Thyroid gland (tissue), 4 donors: ENCODE data around the gene SMCO2. TPM values are rescaled to one million over a fixed set of nuclear protein-coding genes. Genes with fewer than 3 reads are reported as not detected.

Experiments used
- DNase-seq, 2 donors: peaks; one replicate each; pipeline ENCODE4 v3.0.0-alpha.2; 2019
- H3K27ac ChIP-seq, 3 donors: fragments of 200-600 bp; sonication (generic); 1 replicate in 2 of 3; 2 replicates in 1 of 3; pipeline ENCODE4 v1.5.1; 2016 to 2019; ENCODE audit warnings: mild to moderate bottlenecking in 1 of 3, moderate library complexity in 1 of 3
- H3K27me3 ChIP-seq: fragments of 200-600 bp; sonication (generic); one replicate; pipeline ENCODE4 v1.5.1; 2019
- H3K36me3 ChIP-seq, 2 donors: fragments of 200-600 bp; sonication (generic); one replicate each; pipeline ENCODE4 v1.5.1; 2016 to 2019
- H3K4me1 ChIP-seq, 2 donors: fragments of 200-600 bp; sonication (generic); one replicate each; pipeline ENCODE4 v1.5.1; 2017 to 2019
- H3K4me3 ChIP-seq, 3 donors: fragments of 200-600 bp; sonication (generic); replicated peaks in 1 of 3; 1 replicate in 2 of 3; 2 replicates in 1 of 3; pipeline ENCODE4 v1.5.1; 2016; ENCODE audit warnings: mild to moderate bottlenecking in 1 of 3
- H3K9me3 ChIP-seq: fragments of 200-600 bp; sonication (generic); one replicate; pipeline ENCODE4 v1.5.1; 2017
- POLR2A ChIP-seq, 2 donors: fragments of 450-650 bp; IDR thresholded peaks; one replicate each; pipeline ENCODE4 v1.6.1; 2017; ENCODE audit warnings: antibody characterized with exemption in 2 of 2, mild to moderate bottlenecking in 2 of 2, moderate library complexity in 1 of 2
- WGBS, 2 donors: methylation state at CpG; one replicate each; pipeline ENCODE4 v1.1.5; 2017; 5-methylcytosine and 5-hydroxymethylcytosine counted together
- intact Hi-C: fragments of 100-400 bp; cut with DNase I; formaldehyde crosslinking; loops from one replicate; pipeline ENCODE4 v1.15.1; 2023
- total RNA-seq, 4 donors: library from RNA; depleted of rRNA; stranded (reverse); fragments of >200 nt; gene quantifications; one replicate each; pipeline ENCODE4 v1.2.3, GENCODE V29; 2016
- TF ChIP-seq, protein P1 (sequence below), 6 experiments: fragments of 200-600 bp in 3 of 6; fragments of 450-650 bp in 3 of 6; sonication (generic) in 3 of 6; IDR thresholded peaks; one replicate each; pipeline ENCODE4 v1.5.1; 2016 to 2019; ENCODE audit warnings: antibody characterized with exemption in 6 of 6, mild to moderate bottlenecking in 2 of 6, inconsistent platforms in 1 of 6, moderate library complexity in 1 of 6

SMCO2 gene
- total RNA-seq, 4 donors from 2014 or later = not detected

DNA sequence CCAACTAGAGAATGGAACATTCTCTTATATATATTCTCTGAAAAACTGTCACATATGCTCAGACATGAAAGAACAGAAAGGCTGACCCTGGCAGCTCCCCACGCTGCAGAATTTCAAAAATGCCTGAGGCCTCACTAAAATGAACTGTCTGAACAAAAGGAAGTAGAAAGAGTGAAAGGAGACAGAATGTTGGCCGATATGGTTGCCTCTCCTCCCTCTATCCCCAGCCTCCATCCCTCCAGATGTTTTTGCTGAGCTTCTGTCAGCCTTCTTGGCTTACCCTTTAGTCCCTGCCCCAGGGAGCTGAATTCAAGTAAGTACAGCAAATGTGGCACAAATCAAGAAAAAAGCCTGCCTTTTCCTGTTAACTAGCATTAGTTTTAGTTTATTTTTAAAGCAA, 6.9 kb downstream of the SMCO2 start:
- WGBS, 2 donors = 72 to 82% methylated on average over 2 of the region's 2 CpGs
- H3K27me3 ChIP-seq = no peaks in the 10 kb centered on the region
- TF ChIP-seq, protein P1, sequence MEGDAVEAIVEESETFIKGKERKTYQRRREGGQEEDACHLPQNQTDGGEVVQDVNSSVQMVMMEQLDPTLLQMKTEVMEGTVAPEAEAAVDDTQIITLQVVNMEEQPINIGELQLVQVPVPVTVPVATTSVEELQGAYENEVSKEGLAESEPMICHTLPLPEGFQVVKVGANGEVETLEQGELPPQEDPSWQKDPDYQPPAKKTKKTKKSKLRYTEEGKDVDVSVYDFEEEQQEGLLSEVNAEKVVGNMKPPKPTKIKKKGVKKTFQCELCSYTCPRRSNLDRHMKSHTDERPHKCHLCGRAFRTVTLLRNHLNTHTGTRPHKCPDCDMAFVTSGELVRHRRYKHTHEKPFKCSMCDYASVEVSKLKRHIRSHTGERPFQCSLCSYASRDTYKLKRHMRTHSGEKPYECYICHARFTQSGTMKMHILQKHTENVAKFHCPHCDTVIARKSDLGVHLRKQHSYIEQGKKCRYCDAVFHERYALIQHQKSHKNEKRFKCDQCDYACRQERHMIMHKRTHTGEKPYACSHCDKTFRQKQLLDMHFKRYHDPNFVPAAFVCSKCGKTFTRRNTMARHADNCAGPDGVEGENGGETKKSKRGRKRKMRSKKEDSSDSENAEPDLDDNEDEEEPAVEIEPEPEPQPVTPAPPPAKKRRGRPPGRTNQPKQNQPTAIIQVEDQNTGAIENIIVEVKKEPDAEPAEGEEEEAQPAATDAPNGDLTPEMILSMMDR (IDR thresholded peaks at IDR 0.05) = no peak
- TF ChIP-seq POLR2A (IDR thresholded peaks at IDR 0.05) = no peak
- no peak for DNase-seq
- intact Hi-C loops = no loop called here
- H3K27ac ChIP-seq = no peak overlapping the region
- no peak overlapping the region for H3K4me3 ChIP-seq
- no peaks in the 10 kb centered on the region for H3K36me3 ChIP-seq
- H3K9me3 ChIP-seq = no peaks in the 10 kb centered on the region
- no peaks in the 10 kb centered on the region for H3K4me1 ChIP-seq

DNA sequence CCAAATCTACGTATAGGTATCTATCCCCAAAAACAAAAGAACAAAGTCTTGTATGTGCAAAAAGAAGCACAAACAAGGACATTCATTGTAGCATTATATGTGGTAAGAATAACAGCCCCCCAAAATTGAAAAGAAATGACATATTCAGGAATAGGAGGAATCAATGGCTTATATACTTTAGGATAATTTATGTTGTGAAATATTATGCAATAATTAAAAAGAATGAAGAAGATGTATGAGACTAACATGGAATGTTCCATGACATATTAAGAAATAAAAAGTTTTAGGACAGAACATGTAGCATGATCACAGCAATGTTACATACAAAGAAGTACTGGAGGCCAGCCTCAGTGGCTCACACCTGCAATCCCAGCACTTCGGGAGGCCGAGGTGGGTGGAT, 9.1 kb downstream of the SMCO2 start:
- H3K4me3 ChIP-seq = no peak overlapping the region
- intact Hi-C loops = no loop called here
- WGBS, 2 donors = 90 to 95% methylated on average over 3 of the region's 3 CpGs
- no peak overlapping the region for H3K27ac ChIP-seq
- no peaks in the 10 kb centered on the region for H3K27me3 ChIP-seq
- no peaks in the 10 kb centered on the region for H3K9me3 ChIP-seq
- TF ChIP-seq POLR2A (IDR thresholded peaks at IDR 0.05) = no peak
- TF ChIP-seq, protein P1 (IDR thresholded peaks at IDR 0.05) = no peak
- H3K4me1 ChIP-seq = no peaks in the 10 kb centered on the region
- DNase-seq = no peak
- no peaks in the 10 kb centered on the region for H3K36me3 ChIP-seq

DNA sequence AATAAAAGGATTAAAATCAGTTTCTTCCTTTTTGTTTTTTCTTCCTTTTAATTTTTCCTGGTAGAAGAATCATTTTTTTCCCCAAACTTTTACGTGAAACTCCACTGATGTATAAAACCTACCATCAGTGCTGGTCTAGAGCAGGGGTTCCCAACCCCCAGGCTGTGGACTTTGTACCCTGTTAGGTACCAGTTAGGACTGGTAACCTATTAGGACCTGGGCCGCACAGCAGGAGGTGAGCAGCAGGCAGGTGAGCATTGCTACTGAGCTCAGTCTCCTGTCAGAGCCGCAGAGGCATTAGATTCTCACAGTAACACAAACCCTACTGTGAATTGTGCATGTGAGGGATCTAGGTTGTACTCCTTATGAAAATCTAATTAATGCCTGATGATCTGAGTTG, 10.1 kb downstream of the SMCO2 start:
- 96 to 100% methylated on average over 3 of the region's 3 CpGs for WGBS, 2 donors

DNA sequence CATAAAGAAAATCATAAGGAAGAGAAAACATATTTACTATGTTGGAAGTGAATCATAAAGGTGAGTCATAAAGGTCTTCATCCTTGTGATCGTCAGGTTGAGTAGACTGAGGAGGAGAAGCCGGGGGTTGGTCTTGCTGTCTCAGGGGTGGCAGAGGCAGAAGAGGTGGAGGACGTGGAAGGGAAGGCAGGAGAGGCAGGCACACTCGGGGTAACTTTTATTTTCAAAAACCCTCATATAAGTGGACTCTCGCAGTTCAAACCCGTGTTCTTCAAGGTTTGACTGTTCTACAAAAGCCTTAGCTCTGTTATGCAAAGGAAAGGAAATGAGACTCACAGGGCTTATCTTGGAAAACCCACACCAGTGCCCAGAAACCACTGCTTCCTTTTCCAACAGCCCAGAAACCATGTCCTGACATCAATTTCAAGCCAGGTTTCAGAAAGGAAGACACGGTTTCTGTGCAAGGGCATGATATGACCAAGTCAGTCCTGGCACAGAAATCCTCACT, 14.0 kb downstream of the SMCO2 start:
- TF ChIP-seq POLR2A (IDR thresholded peaks at IDR 0.05) = no peak
- TF ChIP-seq, protein P1 (IDR thresholded peaks at IDR 0.05) = no peak
- Histone ChIP-seq H3K27ac (no peak overlapping the region), H3K36me3 (no peaks in the 10 kb centered on the region), H3K4me3 (no peak overlapping the region), H3K4me1 (no peaks in the 10 kb centered on the region), H3K9me3 (no peaks in the 10 kb centered on the region), H3K27me3 (no peaks in the 10 kb centered on the region)
- 58 to 68% methylated on average over 7 of the region's 7 CpGs for WGBS, 2 donors
- intact Hi-C loops = no loop called here
- no peak for DNase-seq

More for the DNA sequence above, 10.1 kb downstream of the SMCO2 start:
- no peaks in the 10 kb centered on the region for H3K4me1 ChIP-seq
- H3K9me3 ChIP-seq = no peaks in the 10 kb centered on the region
- no peak overlapping the region for H3K27ac ChIP-seq
- H3K27me3 ChIP-seq = no peaks in the 10 kb centered on the region
- H3K36me3 ChIP-seq = no peaks in the 10 kb centered on the region
- DNase-seq = no peak
- intact Hi-C loops = no loop called here
- H3K4me3 ChIP-seq = no peak overlapping the region
- TF ChIP-seq, protein P1 (IDR thresholded peaks at IDR 0.05) = no peak
- no peak for TF ChIP-seq POLR2A (IDR thresholded peaks at IDR 0.05)

DNA sequence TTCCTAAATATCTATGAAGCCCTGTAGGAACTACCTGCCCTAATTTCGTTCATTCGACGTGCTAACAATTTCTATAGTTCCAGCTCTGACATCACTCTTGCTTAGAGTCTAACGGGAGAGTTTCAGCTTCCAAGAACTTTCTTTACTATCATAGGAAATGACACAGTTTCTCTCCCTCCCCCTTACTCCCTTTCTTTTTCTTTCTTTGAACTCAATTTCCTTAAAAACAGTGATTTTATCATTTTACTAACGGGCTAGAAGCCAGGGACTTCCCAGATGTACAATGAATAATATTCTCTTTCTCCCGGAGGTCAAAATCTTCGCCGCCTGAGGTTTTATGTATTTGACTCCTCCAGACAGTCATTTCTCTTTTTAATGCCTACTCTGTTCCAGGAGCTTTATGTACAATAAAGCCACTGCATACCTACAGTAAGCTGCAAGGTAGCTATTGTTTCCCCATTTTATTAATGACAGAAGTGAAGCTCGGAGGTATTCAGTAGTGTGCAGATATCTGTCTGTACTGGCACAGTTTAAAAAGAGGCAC, 15.7 kb downstream of the SMCO2 start:
- intact Hi-C loops = no loop called here
- no peak for DNase-seq

More for the DNA sequence above, 15.7 kb downstream of the SMCO2 start:
- H3K27ac ChIP-seq = no peak overlapping the region
- no peaks in the 10 kb centered on the region for H3K9me3 ChIP-seq
- TF ChIP-seq, protein P1 (IDR thresholded peaks at IDR 0.05) = no peak
- no peak for TF ChIP-seq POLR2A (IDR thresholded peaks at IDR 0.05)
- 59% methylated on average over 9 of the region's 9 CpGs for WGBS, 2 donors
- H3K36me3 ChIP-seq = no peaks in the 10 kb centered on the region
- no peak overlapping the region for H3K4me3 ChIP-seq
- no peaks in the 10 kb centered on the region for H3K27me3 ChIP-seq
- no peaks in the 10 kb centered on the region for H3K4me1 ChIP-seq
